Measurements from ENCODE around the gene TSPEAR. TPM values are rescaled to one million over a fixed set of nuclear protein-coding genes. Genes with fewer than 3 reads are reported as not detected.

TSPEAR gene
- total RNA-seq, 2 donors from 2014 or later, result not detected

- no peak overlapping the region for H3K27ac ChIP-seq
- no peak overlapping the region for H3K4me3 ChIP-seq
- H3K4me1 ChIP-seq (ENCODE audit: control insufficient read depth in 1 of 2, low read depth in 2 of 2), result peaks cover 0 to 12% of the 10 kb centered on the region in 2 donors
- H3K36me3 ChIP-seq, result no peaks in the 10 kb centered on the region
- TF ChIP-seq CTCF (IDR thresholded peaks at IDR 0.05), result no peak
- H3K27me3 ChIP-seq (replicated peaks; ENCODE audit: insufficient read depth), result no peaks in the 10 kb centered on the region
- ATAC-seq (ENCODE audit: insufficient number of reproducible peaks, low FRiP score, low read depth) (no peak), DNase-seq (ENCODE audit: low spot score) (no peak)
- H3K9me3 ChIP-seq, result peaks cover 3% of the 10 kb centered on the region
Measured at GRCh38 chr21:44498280-44499210, 212.8 kb downstream of the TSPEAR start.

GRCh38 chr21:44497703-44498126 lies 213.7 kb downstream of the TSPEAR start:
- ATAC-seq (ENCODE audit: insufficient number of reproducible peaks, low FRiP score, low read depth), result no peak
- peaks cover 12% of the 10 kb centered on the region for H3K9me3 ChIP-seq
- H3K27ac ChIP-seq, result no peak overlapping the region

GRCh38 chr21:44496564-44497550 lies 214.5 kb downstream of the TSPEAR start:
- H3K36me3 ChIP-seq, result no peaks in the 10 kb centered on the region
- H3K27ac ChIP-seq, result no peak overlapping the region
- DNase-seq (ENCODE audit: low spot score), result no peak
- peaks cover 0 to 12% of the 10 kb centered on the region in 2 donors for H3K4me1 ChIP-seq (ENCODE audit: control insufficient read depth in 1 of 2, low read depth in 2 of 2)
- no peaks in the 10 kb centered on the region for H3K27me3 ChIP-seq (replicated peaks; ENCODE audit: insufficient read depth)
- H3K4me3 ChIP-seq, result no peak overlapping the region
- peaks cover 19% of the 10 kb centered on the region for H3K9me3 ChIP-seq
- TF ChIP-seq CTCF (IDR thresholded peaks at IDR 0.05), result no peak
- ATAC-seq (ENCODE audit: insufficient number of reproducible peaks, low FRiP score, low read depth), result no peak

More at GRCh38 chr21:44497703-44498126, 213.7 kb downstream of the TSPEAR start:
- no peak for TF ChIP-seq CTCF (IDR thresholded peaks at IDR 0.05)
- DNase-seq (ENCODE audit: low spot score), result no peak
- H3K36me3 ChIP-seq, result no peaks in the 10 kb centered on the region
- H3K4me1 ChIP-seq (ENCODE audit: control insufficient read depth in 1 of 2, low read depth in 2 of 2), result peaks cover 0 to 12% of the 10 kb centered on the region in 2 donors
- H3K4me3 ChIP-seq, result no peak overlapping the region
- H3K27me3 ChIP-seq (replicated peaks; ENCODE audit: insufficient read depth), result no peaks in the 10 kb centered on the region

- no peak for TF ChIP-seq CTCF (IDR thresholded peaks at IDR 0.05)
- no peak for DNase-seq (ENCODE audit: low spot score)
- no peaks in the 10 kb centered on the region for H3K27me3 ChIP-seq (replicated peaks; ENCODE audit: insufficient read depth)
Measured at GRCh38 chr21:44495611-44496563, 215.5 kb downstream of the TSPEAR start.

More at GRCh38 chr21:44495611-44496563, 215.5 kb downstream of the TSPEAR start:
- Histone ChIP-seq H3K9me3 (peaks cover 19% of the 10 kb centered on the region), H3K27ac (no peak overlapping the region), H3K36me3 (no peaks in the 10 kb centered on the region), H3K4me3 (no peak overlapping the region), H3K4me1 (ENCODE audit: control insufficient read depth in 1 of 2, low read depth in 2 of 2) (peaks cover 0 to 12% of the 10 kb centered on the region in 2 donors)
- no peak for ATAC-seq (ENCODE audit: insufficient number of reproducible peaks, low FRiP score, low read depth)
